Psoas muscle (tissue), 8 donors: ENCODE results near the gene CNTNAP2. TPM values are rescaled to one million over a fixed set of nuclear protein-coding genes. Genes with fewer than 3 reads are reported as not detected.

Source experiments
- ATAC-seq, 4 donors: fragments of 200-7000 bp; cut with Tn5 transposase; one replicate each; pipeline ENCODE4 v1.9.1; 2020; ENCODE audit warnings: moderate library complexity in 3 of 4, mild to moderate bottlenecking in 2 of 4
- DNase-seq, 2 donors: peaks; one replicate each; pipeline ENCODE4 v3.0.0-alpha.2; 2020
- H3K27ac ChIP-seq: fragments of 200-600 bp; one replicate; pipeline ENCODE4 v1.8.0; 2022
- H3K27me3 ChIP-seq, 3 donors: fragments of 200-600 bp in 1 of 3; one replicate each; pipeline versions ENCODE4 v1.6.1 to v1.8.0; 2013 to 2022; ENCODE audit warnings: low read length in 2 of 3, mild to moderate bottlenecking in 2 of 3, moderate library complexity in 1 of 3; ENCODE audit not compliant: insufficient read depth in 3 of 3
- H3K36me3 ChIP-seq, 2 donors: fragments of 200-600 bp in 1 of 2; one replicate each; pipeline versions ENCODE4 v1.6.1 to v1.8.0; 2013 to 2022; ENCODE audit warnings: low read depth in 1 of 2, mild to moderate bottlenecking in 1 of 2, moderate library complexity in 1 of 2; ENCODE audit not compliant: insufficient read depth in 1 of 2
- H3K4me1 ChIP-seq: fragments of 200-600 bp; one replicate; pipeline ENCODE4 v1.8.0; 2022
- H3K4me3 ChIP-seq: fragments of 200-600 bp; one replicate; pipeline ENCODE4 v1.8.0; 2022; ENCODE audit warnings: mild to moderate bottlenecking
- H3K9me3 ChIP-seq: fragments of 200-600 bp; one replicate; pipeline ENCODE4 v1.8.0; 2022
- WGBS, 3 donors: extraction: QIAGEN DNeasy Blood & Tissue Kit; methylation state at CpG; one replicate each; pipeline versions ENCODE4 v1.1.6 to v1.1.7; 2013; 5-methylcytosine and 5-hydroxymethylcytosine counted together
- intact Hi-C, 2 donors: fragments of 100-400 bp; cut with DNase I; formaldehyde crosslinking; loops; one replicate each; pipeline versions ENCODE4 v1.11.0 to v1.14.2; 2022
- polyA plus RNA-seq, 3 donors: library from polyadenylated mRNA; stranded (reverse); fragments of 200-250 nt; gene quantifications; one replicate each; pipeline ENCODE4 v1.2.3, GENCODE V29; 2013
- total RNA-seq, 4 donors: library from RNA; stranded (reverse); fragmentation: NEBNext Ultra II Directional in 2 of 4; extraction: Animal tissue kit (Norgen Biotek cat#: 25700) in 2 of 4; gene quantifications; one replicate each; pipeline versions ENCODE4 v1.2.1 to v1.2.4, GENCODE V29; 2021 to 2023
- TF ChIP-seq, protein P1 (sequence below): fragments of 200-600 bp; IDR thresholded peaks from one replicate; pipeline ENCODE4 v1.8.0; 2022; ENCODE audit warnings: antibody characterized with exemption
- donor health status: healthy with polysubstance abuse.
- donor health status: DM: no; HTN: no; CAD: no; lungs with moderate emphysema.
- donor health status: Bipolar disorder and iron deficiency.
- donor health status: healthy.
- donor health status: DM: yes; HTN: yes; CAD: no.
- donor health status: DM: no; HTN: no; CAD: no.
- donor health status: DM: no; HTN: no; CAD: no.
- donor health status: DM: yes; HTN: yes; CAD: no.

CNTNAP2 gene
- total and polyA plus RNA-seq, 7 donors: 0.01 to 0.13 TPM; not detected in 5

DNA sequence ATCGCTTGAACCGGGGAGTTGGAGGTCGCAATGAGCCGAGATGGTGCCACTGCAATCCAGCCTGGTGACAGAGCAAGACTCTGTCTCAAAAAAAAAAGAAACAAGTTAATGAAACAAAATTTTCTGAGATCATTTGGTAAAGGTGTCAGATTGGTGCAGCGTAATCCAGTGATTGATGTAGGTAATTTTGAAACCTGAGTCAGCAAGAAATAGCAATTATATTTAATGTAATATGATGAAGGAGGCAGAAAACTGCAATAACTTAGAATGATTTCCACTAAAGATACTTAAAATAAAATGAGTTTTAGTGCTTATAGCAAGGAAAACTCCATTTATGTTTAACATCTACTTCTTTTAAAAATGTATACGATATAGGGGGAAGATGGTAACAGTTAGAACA is 1424.1 kb downstream of the CNTNAP2 start:
- no peaks in the 10 kb centered on the region for H3K9me3 ChIP-seq
- ATAC-seq (no peak), DNase-seq (no peak)
- no peaks in the 10 kb centered on the region for H3K36me3 ChIP-seq
- intact Hi-C loops: no loop called here
- 56 to 77% (median 58%) methylated on average over 6 of the region's 6 CpGs for WGBS, 3 donors
- H3K27ac ChIP-seq: no peak overlapping the region
- H3K27me3 ChIP-seq: no peaks in the 10 kb centered on the region
- H3K4me3 ChIP-seq: no peak overlapping the region
- TF ChIP-seq, protein P1, sequence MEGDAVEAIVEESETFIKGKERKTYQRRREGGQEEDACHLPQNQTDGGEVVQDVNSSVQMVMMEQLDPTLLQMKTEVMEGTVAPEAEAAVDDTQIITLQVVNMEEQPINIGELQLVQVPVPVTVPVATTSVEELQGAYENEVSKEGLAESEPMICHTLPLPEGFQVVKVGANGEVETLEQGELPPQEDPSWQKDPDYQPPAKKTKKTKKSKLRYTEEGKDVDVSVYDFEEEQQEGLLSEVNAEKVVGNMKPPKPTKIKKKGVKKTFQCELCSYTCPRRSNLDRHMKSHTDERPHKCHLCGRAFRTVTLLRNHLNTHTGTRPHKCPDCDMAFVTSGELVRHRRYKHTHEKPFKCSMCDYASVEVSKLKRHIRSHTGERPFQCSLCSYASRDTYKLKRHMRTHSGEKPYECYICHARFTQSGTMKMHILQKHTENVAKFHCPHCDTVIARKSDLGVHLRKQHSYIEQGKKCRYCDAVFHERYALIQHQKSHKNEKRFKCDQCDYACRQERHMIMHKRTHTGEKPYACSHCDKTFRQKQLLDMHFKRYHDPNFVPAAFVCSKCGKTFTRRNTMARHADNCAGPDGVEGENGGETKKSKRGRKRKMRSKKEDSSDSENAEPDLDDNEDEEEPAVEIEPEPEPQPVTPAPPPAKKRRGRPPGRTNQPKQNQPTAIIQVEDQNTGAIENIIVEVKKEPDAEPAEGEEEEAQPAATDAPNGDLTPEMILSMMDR: no peak
- no peaks in the 10 kb centered on the region for H3K4me1 ChIP-seq

DNA sequence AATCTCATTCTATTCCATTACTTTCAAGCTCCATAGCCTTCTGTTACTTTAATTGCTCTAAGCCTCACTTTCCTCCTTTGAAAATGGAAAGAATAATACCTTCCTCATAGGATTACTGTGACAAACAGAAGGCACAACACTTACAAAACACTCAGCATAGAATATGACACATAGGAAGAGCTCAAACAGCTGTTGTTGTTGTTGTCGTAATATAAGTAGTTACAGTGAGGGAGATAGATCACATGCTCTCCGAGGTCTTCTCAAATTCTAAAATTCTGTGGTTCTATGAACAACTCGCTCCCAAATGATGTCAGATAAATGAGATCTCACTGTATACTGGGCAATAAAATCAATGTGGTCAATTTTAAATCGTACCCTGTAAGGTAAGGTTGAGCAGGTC is 1424.7 kb downstream of the CNTNAP2 start:
- H3K36me3 ChIP-seq: no peaks in the 10 kb centered on the region
- DNase-seq (no peak), ATAC-seq (no peak)
- no peak overlapping the region for H3K4me3 ChIP-seq
- WGBS, 3 donors: 37 to 57% (median 44%) methylated on average over 4 of the region's 4 CpGs
- H3K27me3 ChIP-seq: no peaks in the 10 kb centered on the region
- TF ChIP-seq, protein P1: no peak
- intact Hi-C loops: no loop called here
- no peaks in the 10 kb centered on the region for H3K9me3 ChIP-seq
- H3K27ac ChIP-seq: no peak overlapping the region
- no peaks in the 10 kb centered on the region for H3K4me1 ChIP-seq

DNA sequence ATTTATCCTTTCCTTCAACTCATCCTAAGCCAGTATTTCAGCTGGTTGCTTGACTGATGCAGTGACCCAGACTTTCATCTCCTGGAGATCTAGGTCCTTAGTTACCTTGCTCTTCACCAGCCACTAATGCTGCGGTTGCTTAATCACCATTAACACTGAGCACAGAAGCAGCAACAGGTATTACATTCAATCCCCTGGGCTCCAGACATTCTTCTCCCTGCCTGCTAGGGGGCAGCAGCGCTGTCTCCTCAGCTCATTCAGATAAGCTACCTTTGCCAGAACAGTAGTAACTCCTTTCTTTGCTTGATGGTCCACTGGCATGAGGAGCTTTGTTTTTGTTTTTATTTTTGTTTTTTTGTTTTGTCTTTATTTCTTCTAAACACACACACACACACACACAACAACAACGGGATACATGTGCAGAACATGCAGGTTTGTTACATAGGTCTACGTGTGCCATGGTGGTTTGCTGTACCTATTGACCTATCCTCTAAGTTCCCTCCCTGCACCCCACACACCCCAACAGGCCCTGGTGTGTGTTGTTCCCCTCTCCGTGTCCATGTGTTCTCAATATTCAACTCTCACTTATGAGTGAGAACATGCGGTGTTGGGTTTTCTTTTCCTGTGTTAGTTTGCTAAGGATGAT is 1430.8 kb downstream of the CNTNAP2 start:
- Histone ChIP-seq H3K27ac (no peak overlapping the region), H3K27me3 (no peaks in the 10 kb centered on the region), H3K4me1 (no peaks in the 10 kb centered on the region), H3K36me3 (no peaks in the 10 kb centered on the region), H3K9me3 (no peaks in the 10 kb centered on the region), H3K4me3 (no peak overlapping the region)
- intact Hi-C loops: no loop called here
- ATAC-seq (no peak), DNase-seq (no peak)
- TF ChIP-seq, protein P1: no peak
- 77 to 84% (median 77%) methylated on average over 6 of the region's 6 CpGs for WGBS, 3 donors

DNA sequence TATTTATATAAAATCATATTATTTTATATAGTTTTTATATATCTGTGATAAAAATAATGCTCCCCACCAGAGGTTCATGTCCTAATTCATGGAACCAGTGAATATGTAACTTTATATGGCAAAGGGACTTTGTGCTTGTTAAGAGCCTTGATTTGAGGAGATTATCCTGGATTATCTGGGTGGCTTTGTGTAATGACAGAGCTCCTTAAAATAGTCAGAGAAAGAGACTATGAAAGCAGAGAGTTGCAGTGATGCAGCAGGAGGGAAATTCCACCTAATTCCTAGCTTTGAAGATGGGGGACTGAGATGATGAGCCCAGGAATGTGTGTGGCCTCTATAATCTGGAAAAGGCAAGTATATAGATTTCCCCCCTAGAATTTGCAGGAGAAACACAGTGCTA is 1439.7 kb downstream of the CNTNAP2 start:
- H3K36me3 ChIP-seq: no peaks in the 10 kb centered on the region
- no peaks in the 10 kb centered on the region for H3K9me3 ChIP-seq
- DNase-seq: no peak
- intact Hi-C loops: no loop called here
- no peaks in the 10 kb centered on the region for H3K27me3 ChIP-seq
- no peaks in the 10 kb centered on the region for H3K4me1 ChIP-seq
- no peak overlapping the region for H3K4me3 ChIP-seq
- TF ChIP-seq, protein P1: no peak
- no peak for ATAC-seq
- no peak overlapping the region for H3K27ac ChIP-seq

DNA sequence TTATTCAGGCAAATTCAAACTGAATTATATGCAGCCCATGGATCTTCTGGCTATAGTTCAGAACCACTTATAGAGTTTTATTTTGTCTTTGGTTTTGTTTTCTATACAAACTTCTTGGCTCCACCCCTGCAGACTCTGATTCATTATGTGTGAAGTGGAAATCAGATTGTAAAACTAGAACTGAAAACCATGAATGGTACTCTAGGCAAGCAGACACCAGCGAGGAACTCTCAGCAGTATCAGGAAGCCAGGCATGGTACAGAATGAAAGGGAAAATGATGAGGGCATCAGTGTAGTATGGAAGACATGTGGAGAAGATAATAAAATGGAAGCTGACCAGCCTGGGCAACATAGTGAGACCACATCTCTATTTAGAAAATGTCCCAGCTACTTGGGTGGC is 1447.1 kb downstream of the CNTNAP2 start:
- ATAC-seq: no peak
- Histone ChIP-seq H3K4me1 (no peaks in the 10 kb centered on the region), H3K27me3 (no peaks in the 10 kb centered on the region), H3K36me3 (no peaks in the 10 kb centered on the region), H3K27ac (no peak overlapping the region), H3K4me3 (no peak overlapping the region), H3K9me3 (no peaks in the 10 kb centered on the region)
- 88 to 91% (median 90%) methylated on average over 1 of the region's 1 CpG for WGBS, 3 donors
- TF ChIP-seq, protein P1: no peak
- no peak for DNase-seq
- intact Hi-C loops: no loop called here
